CD4-positive, CD25-positive, alpha-beta regulatory T cell (primary cell): ENCODE measurements around the gene RANBP9. TPM values are rescaled to one million over a fixed set of nuclear protein-coding genes. Genes with fewer than 3 reads are reported as not detected.

Experiments
- ATAC-seq, 2 donors: fragments of 150-1000 bp; cut with Tn5 transposase; one replicate each; pipeline ENCODE4 v1.10.0; 2021; ENCODE audit warnings: low read depth in 2 of 2, moderate number of reproducible peaks in 2 of 2, moderate library complexity in 1 of 2
- DNase-seq, 3 donors: peaks; one replicate each; pipeline versions ENCODE4 v3.0.0 to v3.0.0-alpha.2; 2012 to 2022; ENCODE audit warnings: mixed read lengths in 1 of 3
- H3K27ac ChIP-seq: one replicate; pipeline ENCODE4 v1.7.0; 2013; ENCODE audit warnings: mild to moderate bottlenecking, low read length; ENCODE audit not compliant: insufficient read depth, poor library complexity, severe bottlenecking
- H3K27me3 ChIP-seq: one replicate; pipeline ENCODE4 v1.7.0; 2013; ENCODE audit warnings: low read length; ENCODE audit not compliant: control insufficient read depth, insufficient read depth
- H3K36me3 ChIP-seq: one replicate; pipeline ENCODE4 v1.7.0; 2013; ENCODE audit warnings: mild to moderate bottlenecking, low read length, moderate library complexity; ENCODE audit not compliant: control insufficient read depth, insufficient read depth
- H3K4me1 ChIP-seq: 2 replicates; pipeline ENCODE4 v1.7.0; 2013; ENCODE audit warnings: mild to moderate bottlenecking, low read length; ENCODE audit not compliant: insufficient read depth, control insufficient read depth, poor library complexity, severe bottlenecking
- H3K4me3 ChIP-seq: one replicate; pipeline ENCODE4 v1.7.0; 2013; ENCODE audit warnings: low read depth, mild to moderate bottlenecking, low read length, moderate library complexity
- H3K9me3 ChIP-seq, 2 experiments: 1 replicate in 1 of 2; 2 replicates in 1 of 2; pipeline ENCODE4 v1.7.0; 2013; ENCODE audit warnings: low read length in 2 of 2, mild to moderate bottlenecking in 1 of 2, moderate library complexity in 1 of 2; ENCODE audit not compliant: control insufficient read depth in 2 of 2
- H3K27ac Mint-ChIP-seq, 3 donors: one replicate each; pipeline ENCODE4 v1.8.0; 2020 to 2022; ENCODE audit warnings: mild to moderate bottlenecking in 3 of 3, mixed read lengths in 3 of 3, moderate library complexity in 2 of 3
- H3K27me3 Mint-ChIP-seq: one replicate; pipeline ENCODE4 v1.8.0; 2022; ENCODE audit warnings: mild to moderate bottlenecking, mixed read lengths
- H3K36me3 Mint-ChIP-seq: one replicate; pipeline ENCODE4 v1.8.0; 2020; ENCODE audit warnings: mixed read lengths
- H3K4me1 Mint-ChIP-seq, 4 donors: one replicate each; pipeline ENCODE4 v1.8.0; 2020 to 2022; ENCODE audit warnings: mixed read lengths in 4 of 4, mild to moderate bottlenecking in 1 of 4
- H3K4me3 Mint-ChIP-seq, 4 donors: one replicate each; pipeline ENCODE4 v1.8.0; 2020 to 2022; ENCODE audit warnings: mild to moderate bottlenecking in 4 of 4, mixed read lengths in 4 of 4, moderate library complexity in 3 of 4
- H3K9me3 Mint-ChIP-seq, 7 donors: one replicate each; pipeline ENCODE4 v1.8.0; 2020 to 2022; ENCODE audit warnings: mixed read lengths in 7 of 7, mild to moderate bottlenecking in 3 of 7, moderate library complexity in 2 of 7
- polyA plus RNA-seq, 4 donors: library from polyadenylated mRNA; unstranded; fragments of 300-500 nt; fragmentation: Illumina TruSeq; gene quantifications; one replicate each; pipeline ENCODE4 v1.2.3, GENCODE V29; 2021
- total RNA-seq: library from RNA; stranded (reverse); gene quantifications from one replicate; pipeline ENCODE4 v1.2.3, GENCODE V29; 2022

The RANBP9 gene
- total and polyA plus RNA-seq, 5 donors from 2014 or later: 5.6 to 85.5 (median 11.0) TPM

GRCh38 chr6:13660893-13661292 lies 50.7 kb downstream of the RANBP9 start:
- H3K4me1 Mint-ChIP-seq: peaks cover 61 to 89% (median 82%) of the 10 kb centered on the region in 4 donors
- peak overlapping the region in 3 of 4 donors; percentile 9 to 76 (median 65) for H3K4me3 Mint-ChIP-seq
- no peaks in the 10 kb centered on the region for H3K27me3 Mint-ChIP-seq
- Histone ChIP-seq H3K27ac (no peak overlapping the region), H3K4me3 (peak overlapping the region; percentile 27), H3K9me3 (no peaks in the 10 kb centered on the region), H3K36me3 (peaks cover 7% of the 10 kb centered on the region), H3K4me1 (peaks cover 70% of the 10 kb centered on the region), H3K27me3 (no peaks in the 10 kb centered on the region)
- H3K36me3 Mint-ChIP-seq: peaks cover 8% of the 10 kb centered on the region
- peak overlapping the region in 2 of 3 donors; percentile 18 to 43 for H3K27ac Mint-ChIP-seq
- H3K9me3 Mint-ChIP-seq: peaks cover 0 to 2% (median 0%) of the 10 kb centered on the region in 7 donors
- ATAC-seq: no peak
- no peak for DNase-seq

DNA sequence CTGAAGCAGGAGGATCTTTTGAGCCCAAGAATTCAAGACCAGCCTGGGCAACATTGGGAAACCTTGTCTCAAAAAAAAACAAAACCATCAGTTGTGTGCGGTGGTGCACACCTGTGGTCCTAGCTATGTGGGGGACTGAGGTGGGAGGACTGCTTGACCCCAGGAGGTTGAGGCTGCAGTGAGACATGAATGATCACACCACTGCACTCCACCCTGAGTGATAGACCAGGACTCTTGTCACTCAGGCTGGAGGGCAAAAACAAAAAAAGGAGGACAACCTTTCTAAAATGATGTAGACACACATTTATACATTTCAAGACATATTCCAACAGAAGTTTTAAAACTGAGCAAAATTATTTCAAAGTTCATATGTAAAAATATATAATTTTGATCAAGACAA lies 51.4 kb downstream of the RANBP9 start:
- peaks cover 59 to 87% (median 81%) of the 10 kb centered on the region in 4 donors for H3K4me1 Mint-ChIP-seq

DNA sequence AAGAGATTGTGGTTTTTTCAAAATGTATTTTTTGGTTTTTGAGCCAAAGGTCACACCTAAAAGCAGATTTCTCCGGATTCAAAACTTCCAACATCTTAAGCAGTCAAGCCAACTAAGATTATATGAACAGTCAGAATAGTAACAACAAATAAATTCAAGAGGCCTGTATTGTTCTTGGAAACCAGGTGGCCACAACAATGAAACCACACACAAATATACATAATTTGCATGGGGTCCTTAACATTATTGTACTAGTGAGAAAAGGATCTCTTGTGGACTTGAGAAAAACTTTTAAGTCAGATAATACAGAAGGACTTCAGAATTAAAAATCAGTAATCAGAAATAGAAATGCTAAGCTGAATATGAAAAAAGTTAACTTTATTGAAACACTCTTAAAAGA lies 55.9 kb downstream of the RANBP9 start:
- peaks cover 11% of the 10 kb centered on the region for H3K36me3 ChIP-seq
- H3K4me3 ChIP-seq: no peak overlapping the region
- Mint-ChIP-seq H3K27me3 (no peaks in the 10 kb centered on the region), H3K4me3 (peak overlapping the region in 2 of 4 donors; percentile 13 to 38), H3K36me3 (peaks cover 33% of the 10 kb centered on the region), H3K4me1 (peaks cover 39 to 72% (median 55%) of the 10 kb centered on the region in 4 donors), H3K9me3 (peaks cover 0 to 3% (median 0%) of the 10 kb centered on the region in 7 donors), H3K27ac (peak overlapping the region in 2 of 3 donors; percentile 15 to 21)
- ATAC-seq (no peak), DNase-seq (no peak)
- no peaks in the 10 kb centered on the region for H3K27me3 ChIP-seq
- peaks cover 33% of the 10 kb centered on the region for H3K4me1 ChIP-seq
- H3K9me3 ChIP-seq: no peaks in the 10 kb centered on the region
- no peak overlapping the region for H3K27ac ChIP-seq

More for the DNA sequence above, 51.4 kb downstream of the RANBP9 start:
- peaks cover 0 to 2% (median 0%) of the 10 kb centered on the region in 7 donors for H3K9me3 Mint-ChIP-seq
- Histone ChIP-seq H3K9me3 (no peaks in the 10 kb centered on the region), H3K27me3 (no peaks in the 10 kb centered on the region), H3K27ac (no peak overlapping the region), H3K36me3 (peaks cover 7% of the 10 kb centered on the region), H3K4me1 (peaks cover 69% of the 10 kb centered on the region), H3K4me3 (peak overlapping the region; percentile 27)
- H3K36me3 Mint-ChIP-seq: peaks cover 12% of the 10 kb centered on the region
- no peak for DNase-seq
- no peak for ATAC-seq
- no peaks in the 10 kb centered on the region for H3K27me3 Mint-ChIP-seq
- H3K4me3 Mint-ChIP-seq: peak overlapping the region in 3 of 4 donors; percentile 35 to 76 (median 46)
- H3K27ac Mint-ChIP-seq: peak overlapping the region in 2 of 3 donors; percentile 63 to 70

DNA sequence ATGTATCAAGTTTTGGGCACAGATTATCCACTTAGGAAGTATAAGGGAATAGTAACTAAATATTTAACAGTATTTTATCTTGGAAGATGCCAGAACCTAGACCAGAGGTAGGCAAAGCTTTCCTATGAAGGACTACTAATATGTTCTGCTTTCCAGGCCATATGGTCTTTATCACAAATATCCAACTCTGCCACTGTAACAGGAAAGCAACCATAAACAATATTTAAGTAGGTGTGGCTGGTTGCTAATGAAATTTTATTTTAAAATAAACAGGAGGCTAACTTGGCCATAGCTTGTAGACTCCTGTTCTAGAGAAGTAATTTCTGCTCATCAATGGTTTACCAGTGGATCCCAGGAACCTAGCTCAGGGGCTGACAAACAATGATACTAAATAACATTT lies 57.1 kb downstream of the RANBP9 start:
- Mint-ChIP-seq H3K9me3 (peaks cover 0 to 3% (median 0%) of the 10 kb centered on the region in 7 donors), H3K4me3 (peak overlapping the region in 1 of 4 donors; percentile 41), H3K27ac (peak overlapping the region in 1 of 3 donors; percentile 31), H3K36me3 (peaks cover 38% of the 10 kb centered on the region), H3K4me1 (peaks cover 36 to 71% (median 51%) of the 10 kb centered on the region in 4 donors), H3K27me3 (no peaks in the 10 kb centered on the region)
- Histone ChIP-seq H3K27me3 (no peaks in the 10 kb centered on the region), H3K9me3 (no peaks in the 10 kb centered on the region), H3K36me3 (peaks cover 17% of the 10 kb centered on the region), H3K27ac (no peak overlapping the region), H3K4me3 (no peak overlapping the region), H3K4me1 (peaks cover 24% of the 10 kb centered on the region)
- ATAC-seq: no peak
- DNase-seq: no peak

GRCh38 chr6:13653296-13653695 lies 58.3 kb downstream of the RANBP9 start:
- ATAC-seq (no peak), DNase-seq (no peak)
- Mint-ChIP-seq H3K9me3 (peaks cover 0 to 3% (median 0%) of the 10 kb centered on the region in 7 donors), H3K27ac (no peak overlapping the region), H3K36me3 (peaks cover 41% of the 10 kb centered on the region), H3K27me3 (no peaks in the 10 kb centered on the region), H3K4me3 (no peak overlapping the region), H3K4me1 (peaks cover 37 to 68% (median 51%) of the 10 kb centered on the region in 4 donors)
- no peaks in the 10 kb centered on the region for H3K9me3 ChIP-seq
- no peak overlapping the region for H3K27ac ChIP-seq
- H3K4me3 ChIP-seq: peak overlapping the region; percentile 14
- peaks cover 17% of the 10 kb centered on the region for H3K36me3 ChIP-seq
- H3K4me1 ChIP-seq: peaks cover 25% of the 10 kb centered on the region
- no peaks in the 10 kb centered on the region for H3K27me3 ChIP-seq

- Mint-ChIP-seq H3K4me3 (peak overlapping the region; percentile 65 to 86 (median 70)), H3K9me3 (peaks cover 0 to 3% (median 0%) of the 10 kb centered on the region in 7 donors), H3K27ac (peak overlapping the region; percentile 59 to 91 (median 82)), H3K27me3 (no peaks in the 10 kb centered on the region), H3K4me1 (peaks cover 29 to 59% (median 47%) of the 10 kb centered on the region in 4 donors), H3K36me3 (peaks cover 24% of the 10 kb centered on the region)
- H3K9me3 ChIP-seq: no peaks in the 10 kb centered on the region
- peaks cover 9% of the 10 kb centered on the region for H3K4me1 ChIP-seq
- ATAC-seq (peak in 1 of 2 donors; percentile 50), DNase-seq (peak in 1 of 3 donors; percentile 35)
- peaks cover 16% of the 10 kb centered on the region for H3K36me3 ChIP-seq
- no peaks in the 10 kb centered on the region for H3K27me3 ChIP-seq
- H3K27ac ChIP-seq: no peak overlapping the region
- peak overlapping the region; percentile 74 for H3K4me3 ChIP-seq
Measured at GRCh38 chr6:13649393-13649792, 62.2 kb downstream of the RANBP9 start.

- peak overlapping the region; percentile 59 to 91 (median 82) for H3K27ac Mint-ChIP-seq
- Histone ChIP-seq H3K9me3 (no peaks in the 10 kb centered on the region), H3K4me1 (peaks cover 9% of the 10 kb centered on the region), H3K36me3 (peaks cover 19% of the 10 kb centered on the region), H3K27me3 (no peaks in the 10 kb centered on the region), H3K27ac (no peak overlapping the region), H3K4me3 (peak overlapping the region; percentile 74)
- H3K9me3 Mint-ChIP-seq: peaks cover 0 to 3% (median 0%) of the 10 kb centered on the region in 7 donors
- DNase-seq (no peak), ATAC-seq (no peak)
- H3K4me1 Mint-ChIP-seq: peaks cover 27 to 56% (median 46%) of the 10 kb centered on the region in 4 donors
- peak overlapping the region; percentile 65 to 86 (median 70) for H3K4me3 Mint-ChIP-seq
- peaks cover 26% of the 10 kb centered on the region for H3K36me3 Mint-ChIP-seq
- H3K27me3 Mint-ChIP-seq: no peaks in the 10 kb centered on the region
Measured at GRCh38 chr6:13648850-13649249, 62.8 kb downstream of the RANBP9 start.

DNA sequence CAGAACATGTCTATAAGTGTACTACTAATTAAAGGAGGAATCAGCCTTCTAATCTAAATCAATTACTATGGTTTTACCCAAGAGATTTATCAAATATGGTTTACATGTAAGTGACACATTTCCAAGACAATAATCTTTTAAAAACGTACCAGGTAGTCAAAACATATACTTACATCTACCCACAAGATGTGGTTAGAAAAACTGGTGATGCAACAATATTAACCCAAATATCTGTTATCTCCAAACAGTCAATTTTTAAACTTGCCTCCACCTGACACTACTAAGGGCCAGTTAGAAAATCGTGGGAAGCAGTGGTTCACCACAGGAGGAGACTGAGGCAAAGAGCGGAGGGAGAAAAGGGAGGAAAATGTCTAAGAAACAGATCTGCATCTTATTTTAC lies 68.5 kb downstream of the RANBP9 start:
- Mint-ChIP-seq H3K9me3 (peaks cover 0 to 3% (median 0%) of the 10 kb centered on the region in 7 donors), H3K36me3 (peaks cover 26% of the 10 kb centered on the region)

More for the DNA sequence above, 68.5 kb downstream of the RANBP9 start:
- no peak overlapping the region for H3K27ac ChIP-seq
- H3K27me3 ChIP-seq: no peaks in the 10 kb centered on the region
- ATAC-seq: no peak
- Mint-ChIP-seq H3K4me1 (peaks cover 28 to 59% (median 44%) of the 10 kb centered on the region in 4 donors), H3K27me3 (no peaks in the 10 kb centered on the region), H3K27ac (peak overlapping the region in 2 of 3 donors; percentile 44 to 62), H3K4me3 (no peak overlapping the region)
- DNase-seq: no peak
- H3K9me3 ChIP-seq: no peaks in the 10 kb centered on the region
- peaks cover 46% of the 10 kb centered on the region for H3K36me3 ChIP-seq
- H3K4me1 ChIP-seq: peaks cover 6% of the 10 kb centered on the region
- no peak overlapping the region for H3K4me3 ChIP-seq
